GM12892 (cell line): ENCODE data around the gene SPAG4.

Source experiments
- DNase-seq: peaks from one replicate; pipeline ENCODE4 v3.0.0; 2011; ENCODE audit not compliant: insufficient read length
- FAIRE-seq: peaks from 2 replicates; lab custom pipeline; 2011; peaks lifted over from hg19 to GRCh38; lab: Jason Lieb, UNC
- POLR2A ChIP-seq: IDR thresholded peaks from 2 replicates; pipeline ENCODE4 v1.6.1; 2011; ENCODE audit warnings: low read depth, low read length, control low read depth
- POLR2AphosphoS5 ChIP-seq: IDR thresholded peaks from 2 replicates; pipeline ENCODE4 v1.6.1; 2011; ENCODE audit warnings: low read depth, low read length, control low read depth
- TAF1 ChIP-seq: IDR thresholded peaks from 2 replicates; pipeline ENCODE4 v1.6.1; 2011; ENCODE audit warnings: low read depth, mild to moderate bottlenecking, control low read depth, low read length, borderline replicate concordance

SPAG4 gene

DNA sequence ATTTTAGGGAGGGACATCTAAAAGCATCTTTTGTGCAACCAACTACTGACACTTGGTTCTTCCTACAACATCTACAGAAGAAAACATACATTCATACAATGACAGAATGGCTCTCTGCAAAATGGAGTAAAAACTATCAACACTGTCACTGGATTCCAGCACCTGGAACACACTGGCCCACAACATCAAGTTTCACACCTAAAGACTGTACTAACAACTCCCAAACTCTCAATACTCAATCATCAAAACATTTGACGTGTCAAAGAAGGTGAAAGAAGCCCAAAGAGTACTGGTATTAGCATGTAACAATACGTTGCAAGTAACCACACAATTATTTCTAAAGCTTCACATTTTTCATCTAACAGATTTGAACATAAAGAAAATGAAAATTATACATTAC lies 46.9 kb downstream of the SPAG4 start:
- FAIRE-seq (no peak), DNase-seq (no peak)
- no peak for TF ChIP-seq POLR2A
- no peak for TF ChIP-seq POLR2AphosphoS5
- no peak for TF ChIP-seq TAF1

DNA sequence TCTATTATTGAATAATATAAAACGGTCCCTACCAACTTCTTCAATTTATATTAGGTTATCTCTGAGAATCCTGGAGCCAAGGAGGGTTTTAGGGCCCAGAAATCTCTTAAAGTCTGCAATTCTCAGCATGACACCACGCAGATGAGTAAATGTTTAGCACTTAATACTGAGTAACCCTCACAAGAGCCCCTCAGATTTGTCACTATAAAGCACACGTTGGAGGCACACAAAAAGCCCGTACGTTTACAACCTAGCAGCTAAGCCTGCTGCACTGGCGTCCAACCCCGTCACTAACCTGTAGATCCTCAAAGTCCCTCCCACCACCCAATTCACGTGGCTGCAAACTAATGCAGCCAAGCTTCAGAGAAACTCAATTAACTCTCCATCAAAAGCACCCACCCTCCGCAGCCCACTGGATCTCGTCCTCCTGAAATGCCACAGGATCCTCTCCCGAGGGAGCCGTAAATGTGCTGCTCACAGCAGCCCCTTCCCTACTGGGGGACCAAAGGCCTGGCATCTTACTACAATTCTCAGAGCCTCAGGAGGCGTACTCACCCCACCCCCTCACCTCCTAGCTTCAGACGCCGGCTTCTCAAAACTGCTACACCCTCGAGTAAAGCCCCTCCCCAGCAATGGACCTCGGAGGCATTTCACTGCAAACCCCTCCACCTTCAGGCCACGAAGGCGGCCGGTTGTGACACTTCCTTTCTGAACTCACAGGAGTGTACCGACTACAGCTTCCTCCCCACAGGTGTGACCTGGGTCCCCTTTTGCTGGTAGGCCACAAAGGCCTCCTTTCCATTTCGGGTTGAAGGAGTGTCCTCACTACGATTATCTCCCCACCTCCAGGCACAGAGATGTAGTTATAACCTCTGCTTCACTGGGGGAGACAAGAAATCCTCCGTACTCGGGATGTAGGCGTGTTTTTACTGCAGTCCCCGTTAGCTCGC lies 48.2 kb downstream of the SPAG4 start:
- TF ChIP-seq POLR2AphosphoS5 (peak; percentile 76; the same call in 1 of the 2 replicates), POLR2A (peak; percentile 85), TAF1 (0 out of 2 replicates have a peak, but pooled peaks have one; percentile 34)
- FAIRE-seq = peak; percentile 81
- peak; percentile 44 for DNase-seq

DNA sequence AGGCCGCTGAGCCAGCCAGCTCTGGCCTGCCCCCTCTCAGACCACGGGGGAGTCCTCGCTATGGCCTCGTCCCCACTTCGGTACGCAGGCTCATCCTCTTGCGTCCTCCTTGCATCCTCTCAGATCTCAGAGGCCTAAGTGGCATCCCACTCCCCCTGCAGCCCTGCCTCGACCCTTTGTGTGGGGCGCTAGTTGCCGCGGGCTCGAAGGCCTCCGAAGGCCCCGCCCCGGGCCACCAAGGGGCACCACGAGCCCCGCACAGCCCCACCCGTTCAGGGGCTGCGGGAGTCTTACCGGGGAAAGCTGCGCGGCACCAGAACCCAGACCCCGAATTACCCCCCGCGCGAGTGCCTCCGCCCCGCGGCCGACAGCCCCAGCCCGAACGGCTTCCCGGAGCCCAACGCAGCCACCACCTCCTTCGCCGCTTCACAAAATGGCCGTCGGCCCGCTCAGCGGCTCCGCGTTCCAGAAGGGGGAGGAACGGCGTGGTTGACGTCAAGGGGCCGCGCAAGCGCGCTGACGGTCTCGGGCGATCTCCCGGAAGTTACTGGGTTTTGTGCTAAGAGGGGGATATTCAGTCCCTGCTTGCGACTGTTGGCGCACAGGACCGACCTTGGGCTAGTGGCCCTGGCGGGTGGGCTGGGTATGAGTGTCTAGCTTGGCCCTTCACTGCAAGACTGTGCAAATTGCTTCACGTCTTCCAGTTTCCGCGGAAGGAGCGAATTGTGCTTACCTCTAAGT lies 49.0 kb downstream of the SPAG4 start, which contains the start of the genes CPNE1 and RBM12:
CPNE1 (minus strand) TSS at position 435 of the 741 bp plus-strand sequence. CDS start 31,977 bp downstream, outside the sequence.
RBM12 (minus strand) TSS at position 435 of the 741 bp plus-strand sequence. CDS start 9,578 bp downstream, outside the sequence.
- FAIRE-seq (peak; percentile 97), DNase-seq (peak; percentile 96)
- TF ChIP-seq POLR2A = peak; percentile 92
- peak; percentile 95 for TF ChIP-seq TAF1
- peak; percentile 97 for TF ChIP-seq POLR2AphosphoS5

DNA sequence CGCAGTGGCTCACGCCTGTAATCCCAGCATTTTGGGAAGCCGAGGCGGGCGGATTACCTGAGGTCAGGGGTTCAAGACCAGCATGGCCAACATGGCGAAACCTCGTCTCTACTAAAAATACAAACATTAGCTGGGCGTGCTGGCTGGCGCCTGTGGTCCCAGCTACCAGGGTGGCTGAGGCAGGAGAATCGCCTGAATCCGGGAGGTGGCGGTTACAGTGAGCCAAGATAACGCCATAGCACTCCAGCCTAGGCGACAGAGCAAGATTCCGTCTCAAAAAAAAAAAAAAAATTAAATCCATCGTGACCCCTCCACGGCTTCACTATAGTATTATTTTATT lies 50.3 kb downstream of the SPAG4 start:
- FAIRE-seq = no peak
- no peak for DNase-seq
- TF ChIP-seq POLR2A (no peak), TAF1 (no peak), POLR2AphosphoS5 (no peak)

DNA sequence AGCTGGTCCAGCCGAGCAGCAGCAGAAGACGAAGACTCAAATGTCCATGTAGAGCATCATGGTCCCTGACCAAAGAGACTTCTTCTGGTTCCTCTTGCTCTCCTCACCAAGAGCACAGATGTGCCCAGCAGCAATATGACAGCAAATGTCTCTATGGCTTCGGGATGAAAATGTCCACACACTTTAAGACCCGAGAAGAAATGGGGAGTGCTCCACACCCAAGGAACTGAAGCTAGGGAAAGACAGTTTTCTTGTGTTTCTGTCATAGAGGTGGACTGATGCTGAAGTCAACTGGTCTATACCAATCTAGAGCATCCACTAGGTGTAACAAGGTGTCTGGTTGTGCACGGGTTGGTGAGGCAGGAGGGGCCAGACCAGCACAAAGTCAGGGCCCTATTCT lies 53.6 kb downstream of the SPAG4 start:
- FAIRE-seq (no peak), DNase-seq (no peak)
- TF ChIP-seq POLR2A (no peak), TAF1 (no peak), POLR2AphosphoS5 (no peak)

DNA sequence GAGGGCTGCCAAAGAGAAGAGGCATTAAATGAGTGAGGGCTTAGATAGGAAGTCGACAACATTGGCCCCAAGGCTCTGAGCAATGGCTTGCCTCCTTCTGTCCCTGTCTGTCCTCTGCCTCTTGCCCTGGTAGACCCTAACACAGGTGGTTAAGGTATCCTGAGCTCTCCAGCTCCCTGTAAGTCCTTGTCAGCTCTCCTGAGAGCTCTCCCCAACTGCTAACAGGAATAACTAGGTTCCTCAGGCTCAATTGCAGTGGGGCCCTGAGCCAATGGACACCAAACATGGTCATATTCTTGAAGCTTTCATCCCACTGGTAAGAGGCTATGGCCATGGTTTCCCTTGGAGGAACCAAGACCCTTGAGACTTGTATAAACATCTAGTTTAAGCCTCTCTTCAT lies 54.1 kb downstream of the SPAG4 start:
- no peak for FAIRE-seq
- DNase-seq = no peak
- no peak for TF ChIP-seq TAF1
- TF ChIP-seq POLR2A = no peak
- no peak for TF ChIP-seq POLR2AphosphoS5
